Measurements from ENCODE around the gene RAB40A.
"Not testable (repeated sequence)": the region's sequence is repeated elsewhere in the genome, so short reads cannot be mapped to it uniquely, and the experiment has no call there.

RAB40A gene

DNA sequence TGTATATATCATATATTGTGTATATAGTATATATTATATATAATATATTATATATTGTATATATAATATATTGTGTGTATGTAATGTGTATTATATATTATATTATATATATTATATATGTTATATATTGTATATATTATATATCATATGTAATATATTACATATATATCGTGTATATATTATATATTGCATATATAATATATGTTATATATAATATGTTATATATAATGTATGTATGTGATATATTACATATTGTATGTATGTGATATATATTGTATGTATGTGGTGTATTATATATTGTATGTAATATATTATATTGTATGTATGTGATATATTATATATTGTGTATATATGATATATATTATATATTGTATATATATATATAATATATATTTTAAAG lies 30.5 kb downstream of the RAB40A start:
- Histone ChIP-seq H3K4me3 (ENCODE audit: low read depth, low read length) (no peak overlapping the region), H3K9me3 (ENCODE audit: control insufficient read depth, insufficient read depth, low read length) (no peaks in the 10 kb centered on the region), H3K9ac (ENCODE audit: low read depth, low read length) (no peak overlapping the region), H3K36me3 (ENCODE audit: control insufficient read depth, insufficient read depth, low read length) (no peaks in the 10 kb centered on the region), H3K27me3 (ENCODE audit: control insufficient read depth, insufficient read depth, low read length) (no peaks in the 10 kb centered on the region), H3K4me1 (ENCODE audit: control insufficient read depth, insufficient read depth, low read length) (no peaks in the 10 kb centered on the region)

DNA sequence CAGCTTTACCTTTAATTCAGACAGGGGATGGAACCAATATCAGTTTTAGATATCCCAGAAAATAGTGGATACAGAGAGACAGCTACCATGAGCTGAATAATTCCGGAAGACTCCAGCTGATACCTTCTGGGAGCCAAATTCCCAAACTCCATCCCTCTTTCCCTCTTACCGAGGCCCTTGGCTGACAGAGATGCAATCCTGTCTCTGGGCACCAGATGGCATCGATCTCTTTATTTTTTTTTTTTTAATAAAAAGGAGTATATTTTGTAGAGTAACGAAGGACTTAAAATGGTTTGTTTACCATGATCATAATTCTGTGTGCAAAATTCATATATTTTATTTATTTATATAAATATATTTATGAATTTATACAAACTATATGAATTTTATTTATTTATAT lies 31.0 kb downstream of the RAB40A start:
- Histone ChIP-seq H3K9me3 (ENCODE audit: control insufficient read depth, insufficient read depth, low read length) (no peaks in the 10 kb centered on the region), H3K27me3 (ENCODE audit: control insufficient read depth, insufficient read depth, low read length) (no peaks in the 10 kb centered on the region), H3K4me3 (ENCODE audit: low read depth, low read length) (no peak overlapping the region), H3K36me3 (ENCODE audit: control insufficient read depth, insufficient read depth, low read length) (no peaks in the 10 kb centered on the region), H3K4me1 (ENCODE audit: control insufficient read depth, insufficient read depth, low read length) (no peaks in the 10 kb centered on the region), H3K9ac (ENCODE audit: low read depth, low read length) (no peak overlapping the region)

DNA sequence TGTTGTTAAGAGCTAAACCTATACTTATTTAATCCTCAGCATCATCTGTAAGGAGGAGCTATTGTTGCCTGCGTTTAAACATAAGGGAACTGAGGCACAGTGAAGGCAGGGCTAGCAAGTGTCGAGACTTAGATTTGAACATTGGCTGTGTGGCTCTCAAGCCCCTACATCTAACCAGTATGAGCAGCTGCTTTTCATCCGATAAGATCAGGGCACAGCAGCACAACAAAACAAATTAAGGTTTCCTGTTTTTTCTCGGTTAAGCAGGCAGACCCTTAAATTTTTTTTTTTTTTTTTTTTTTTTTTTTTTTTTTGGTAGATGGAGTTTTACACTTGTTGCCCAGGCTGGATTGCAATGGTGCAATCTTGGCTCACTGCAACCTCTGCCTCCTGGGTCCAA lies 35.6 kb downstream of the RAB40A start:
- Histone ChIP-seq H3K27me3 (ENCODE audit: control insufficient read depth, insufficient read depth, low read length) (no peaks in the 10 kb centered on the region), H3K36me3 (ENCODE audit: control insufficient read depth, insufficient read depth, low read length) (no peaks in the 10 kb centered on the region), H3K4me3 (ENCODE audit: low read depth, low read length) (no peak overlapping the region), H3K4me1 (ENCODE audit: control insufficient read depth, insufficient read depth, low read length) (no peaks in the 10 kb centered on the region), H3K9ac (ENCODE audit: low read depth, low read length) (no peak overlapping the region), H3K9me3 (ENCODE audit: control insufficient read depth, insufficient read depth, low read length) (no peaks in the 10 kb centered on the region)

DNA sequence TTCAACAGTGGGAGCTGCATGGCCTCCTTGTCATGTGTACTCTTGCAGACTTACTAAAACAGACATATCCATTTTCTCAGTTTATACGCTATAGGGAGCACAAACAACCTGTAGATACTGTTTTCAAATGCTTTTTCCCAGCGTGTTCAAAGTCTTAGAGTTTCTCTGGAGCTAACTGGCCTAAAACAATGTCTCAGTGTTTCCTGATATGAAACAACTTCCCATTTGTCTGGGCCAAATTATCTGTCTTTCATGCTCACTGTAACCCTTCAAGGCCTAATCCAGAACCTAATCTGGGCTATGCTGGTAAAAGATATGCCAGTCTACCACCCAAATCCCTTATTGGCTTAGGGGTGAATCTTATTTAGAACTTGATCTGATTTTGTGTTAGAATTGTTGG lies 38.8 kb downstream of the RAB40A start:
- H3K4me3 ChIP-seq (ENCODE audit: low read depth, low read length): no peak overlapping the region
- H3K9ac ChIP-seq (ENCODE audit: low read depth, low read length): no peak overlapping the region
- H3K4me1 ChIP-seq (ENCODE audit: control insufficient read depth, insufficient read depth, low read length): no peaks in the 10 kb centered on the region
- H3K36me3 ChIP-seq (ENCODE audit: control insufficient read depth, insufficient read depth, low read length): no peaks in the 10 kb centered on the region
- no peaks in the 10 kb centered on the region for H3K27me3 ChIP-seq (ENCODE audit: control insufficient read depth, insufficient read depth, low read length)
- H3K9me3 ChIP-seq (ENCODE audit: control insufficient read depth, insufficient read depth, low read length): no peaks in the 10 kb centered on the region

DNA sequence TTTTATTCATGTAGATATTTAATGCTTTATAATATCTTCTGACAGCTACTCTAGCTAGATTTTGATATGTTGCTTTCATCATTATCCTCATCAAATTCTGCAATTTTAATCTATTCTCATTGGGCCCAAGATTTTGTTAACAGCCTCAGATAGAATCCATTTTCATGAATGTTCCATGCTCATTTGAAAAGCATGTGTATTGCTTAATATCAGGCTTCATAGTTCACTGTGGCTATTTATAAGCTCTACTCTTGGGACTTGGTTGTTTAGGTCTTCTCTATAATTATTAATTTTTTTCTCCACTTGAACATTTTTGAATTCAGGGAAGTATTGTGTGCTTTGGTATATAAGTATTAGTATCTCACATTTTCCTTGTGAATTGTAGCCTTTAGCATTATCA lies 41.8 kb downstream of the RAB40A start:
- no peak overlapping the region for H3K9ac ChIP-seq (ENCODE audit: low read depth, low read length)
- no peaks in the 10 kb centered on the region for H3K4me1 ChIP-seq (ENCODE audit: control insufficient read depth, insufficient read depth, low read length)
- no peaks in the 10 kb centered on the region for H3K36me3 ChIP-seq (ENCODE audit: control insufficient read depth, insufficient read depth, low read length)
- H3K9me3 ChIP-seq (ENCODE audit: control insufficient read depth, insufficient read depth, low read length): no peaks in the 10 kb centered on the region
- H3K4me3 ChIP-seq (ENCODE audit: low read depth, low read length): no peak overlapping the region
- H3K27me3 ChIP-seq (ENCODE audit: control insufficient read depth, insufficient read depth, low read length): no peaks in the 10 kb centered on the region

DNA sequence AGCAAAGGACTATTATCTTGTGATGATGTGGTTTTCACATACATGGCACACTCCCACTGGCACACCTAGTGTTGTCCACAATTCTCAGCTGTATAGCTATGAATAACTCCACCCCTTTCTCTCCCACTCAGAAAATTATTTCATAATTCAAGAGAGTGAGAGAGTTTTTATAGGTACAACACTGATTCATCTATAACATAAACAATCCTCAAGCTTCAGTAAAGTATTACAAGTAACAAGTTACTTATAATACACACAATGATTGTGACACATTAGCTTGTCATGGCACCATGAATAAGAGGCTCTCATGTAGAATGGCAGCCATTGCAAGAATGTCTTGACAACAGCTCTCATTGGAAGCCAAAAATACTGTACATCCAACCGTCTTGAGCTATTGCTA lies 43.9 kb downstream of the RAB40A start:
- H3K9ac ChIP-seq (ENCODE audit: low read depth, low read length): no peak overlapping the region
- H3K9me3 ChIP-seq (ENCODE audit: control insufficient read depth, insufficient read depth, low read length): no peaks in the 10 kb centered on the region
- no peaks in the 10 kb centered on the region for H3K27me3 ChIP-seq (ENCODE audit: control insufficient read depth, insufficient read depth, low read length)
- no peaks in the 10 kb centered on the region for H3K4me1 ChIP-seq (ENCODE audit: control insufficient read depth, insufficient read depth, low read length)
- H3K36me3 ChIP-seq (ENCODE audit: control insufficient read depth, insufficient read depth, low read length): no peaks in the 10 kb centered on the region
- no peak overlapping the region for H3K4me3 ChIP-seq (ENCODE audit: low read depth, low read length)

DNA sequence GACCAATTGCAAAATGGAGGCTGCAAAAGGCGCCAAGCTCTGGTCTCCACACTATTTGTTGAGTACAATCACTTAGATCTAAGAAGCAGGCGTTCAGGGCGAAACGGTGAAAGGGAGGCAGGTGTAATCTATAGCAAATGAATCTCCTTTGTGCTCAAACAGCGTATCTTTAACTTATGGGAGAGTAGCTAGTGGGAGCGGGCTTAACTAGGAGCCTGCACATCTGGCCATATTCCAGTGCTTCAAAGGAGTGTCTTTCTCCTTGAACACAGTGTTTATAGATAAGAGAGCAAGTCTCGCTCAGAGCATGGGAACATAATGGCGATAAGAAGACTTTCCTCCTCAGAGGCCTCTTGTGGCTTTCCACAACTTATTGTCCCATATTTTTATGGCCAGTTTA lies 49.3 kb downstream of the RAB40A start:
- not testable (repeated sequence) for H3K4me1 ChIP-seq (ENCODE audit: control insufficient read depth, insufficient read depth, low read length); H3K9me3 ChIP-seq (ENCODE audit: control insufficient read depth, insufficient read depth, low read length); H3K36me3 ChIP-seq (ENCODE audit: control insufficient read depth, insufficient read depth, low read length); H3K9ac ChIP-seq (ENCODE audit: low read depth, low read length); H3K27me3 ChIP-seq (ENCODE audit: control insufficient read depth, insufficient read depth, low read length); H3K4me3 ChIP-seq (ENCODE audit: low read depth, low read length)

DNA sequence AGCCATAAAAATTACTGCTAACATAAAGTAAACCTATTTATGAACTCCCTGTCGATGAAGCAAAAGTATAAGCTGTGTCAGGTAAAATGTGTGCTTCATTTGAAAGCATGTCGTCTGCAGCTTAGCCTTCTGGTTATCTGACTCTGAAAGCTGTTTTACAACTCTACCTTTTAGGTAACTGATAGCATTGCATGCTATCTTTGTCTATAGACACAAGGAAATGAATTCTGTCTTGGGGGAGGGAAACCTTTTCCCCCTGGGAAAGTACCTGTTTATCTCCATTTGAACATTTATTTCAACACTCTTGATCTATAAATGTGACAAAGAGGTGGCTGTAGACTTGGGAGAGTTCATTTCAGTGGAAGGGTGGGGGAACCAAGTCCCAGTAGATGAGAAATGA lies 51.4 kb downstream of the RAB40A start:
- Histone ChIP-seq H3K9me3 (ENCODE audit: control insufficient read depth, insufficient read depth, low read length) (no peaks in the 10 kb centered on the region), H3K4me1 (ENCODE audit: control insufficient read depth, insufficient read depth, low read length) (peaks cover 10% of the 10 kb centered on the region), H3K36me3 (ENCODE audit: control insufficient read depth, insufficient read depth, low read length) (no peaks in the 10 kb centered on the region)

DNA sequence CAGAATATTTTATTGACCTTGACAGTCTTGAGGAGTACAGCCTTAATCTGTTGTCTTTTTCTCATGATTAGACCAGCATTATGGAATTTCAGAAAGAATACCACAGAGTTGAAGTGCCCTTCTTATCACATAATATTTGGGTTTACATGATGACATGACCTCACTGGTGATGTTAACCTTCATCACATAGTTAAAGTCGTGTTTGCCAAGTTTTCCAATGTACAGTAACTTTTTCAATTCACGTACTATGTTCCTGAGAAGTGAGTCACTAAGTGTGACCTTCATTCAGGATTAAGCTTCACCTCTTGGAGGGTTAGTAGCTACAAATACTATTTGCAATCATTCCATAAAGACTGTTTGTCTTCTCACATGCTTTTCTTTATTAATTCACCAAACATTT lies 52.1 kb downstream of the RAB40A start:
- H3K9me3 ChIP-seq (ENCODE audit: control insufficient read depth, insufficient read depth, low read length): no peaks in the 10 kb centered on the region
- peaks cover 10% of the 10 kb centered on the region for H3K4me1 ChIP-seq (ENCODE audit: control insufficient read depth, insufficient read depth, low read length)
- no peaks in the 10 kb centered on the region for H3K27me3 ChIP-seq (ENCODE audit: control insufficient read depth, insufficient read depth, low read length)
- H3K36me3 ChIP-seq (ENCODE audit: control insufficient read depth, insufficient read depth, low read length): no peaks in the 10 kb centered on the region
- H3K4me3 ChIP-seq (ENCODE audit: low read depth, low read length): no peak overlapping the region
- H3K9ac ChIP-seq (ENCODE audit: low read depth, low read length): no peak overlapping the region

More for the DNA sequence above, 51.4 kb downstream of the RAB40A start:
- H3K4me3 ChIP-seq (ENCODE audit: low read depth, low read length): no peak overlapping the region
- no peaks in the 10 kb centered on the region for H3K27me3 ChIP-seq (ENCODE audit: control insufficient read depth, insufficient read depth, low read length)
- H3K9ac ChIP-seq (ENCODE audit: low read depth, low read length): no peak overlapping the region

DNA sequence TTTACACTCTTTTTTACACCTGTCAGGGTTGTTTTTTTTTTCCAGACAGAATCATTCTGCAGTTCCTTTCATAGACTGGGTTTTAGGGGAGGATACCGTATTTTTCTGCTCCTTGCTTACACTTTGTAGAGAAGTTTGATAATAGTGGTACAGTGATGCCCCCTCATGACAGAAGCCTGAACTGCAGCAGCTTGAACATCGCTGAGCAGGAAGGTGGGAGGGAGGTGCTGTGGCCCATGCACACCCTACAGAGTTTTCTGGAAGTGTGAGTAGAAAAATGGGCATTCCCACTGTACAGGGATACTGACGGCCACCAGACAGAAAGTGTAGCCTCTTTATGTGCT lies 54.5 kb downstream of the RAB40A start:
- Histone ChIP-seq H3K9ac (ENCODE audit: low read depth, low read length) (no peak overlapping the region), H3K36me3 (ENCODE audit: control insufficient read depth, insufficient read depth, low read length) (no peaks in the 10 kb centered on the region), H3K4me3 (ENCODE audit: low read depth, low read length) (peak overlapping the region; percentile 27), H3K9me3 (ENCODE audit: control insufficient read depth, insufficient read depth, low read length) (no peaks in the 10 kb centered on the region), H3K4me1 (ENCODE audit: control insufficient read depth, insufficient read depth, low read length) (peaks cover 10% of the 10 kb centered on the region), H3K27me3 (ENCODE audit: control insufficient read depth, insufficient read depth, low read length) (no peaks in the 10 kb centered on the region)

DNA sequence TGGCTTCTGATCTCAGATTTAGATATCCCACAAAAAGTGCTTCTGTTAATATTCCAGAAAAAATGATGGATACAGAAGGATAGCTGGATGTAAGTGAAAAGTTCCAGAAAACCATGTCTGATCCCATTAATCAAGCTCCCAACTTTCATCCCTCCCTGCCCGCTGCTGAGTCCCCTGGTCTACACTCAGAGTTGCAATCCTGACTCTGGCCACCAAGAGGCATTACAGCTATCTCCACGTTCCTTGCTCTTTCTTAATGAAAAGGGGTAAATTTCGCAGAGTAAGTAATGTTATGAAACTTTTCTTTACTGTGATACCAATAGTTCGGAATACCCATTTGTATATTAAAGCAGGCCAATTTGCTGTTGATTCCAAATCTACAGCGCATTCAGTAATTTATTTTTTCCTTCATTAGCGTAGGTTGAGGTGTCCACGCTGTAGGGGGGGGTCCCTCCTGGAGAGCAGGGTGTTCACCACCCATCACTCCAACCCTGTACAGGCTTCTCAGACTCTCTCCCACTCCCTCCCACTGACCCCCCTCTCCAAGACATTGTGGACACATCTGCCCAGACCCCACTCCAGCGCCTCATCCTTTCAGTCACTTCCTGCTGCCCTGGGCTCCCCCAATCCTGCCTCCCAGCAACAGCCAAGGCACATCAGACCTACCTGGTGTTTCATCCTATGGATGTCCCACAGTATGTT lies 55.1 kb downstream of the RAB40A start:
- Histone ChIP-seq H3K36me3 (ENCODE audit: control insufficient read depth, insufficient read depth, low read length) (no peaks in the 10 kb centered on the region), H3K4me1 (ENCODE audit: control insufficient read depth, insufficient read depth, low read length) (peaks cover 10% of the 10 kb centered on the region), H3K9me3 (ENCODE audit: control insufficient read depth, insufficient read depth, low read length) (no peaks in the 10 kb centered on the region), H3K4me3 (ENCODE audit: low read depth, low read length) (peak overlapping the region; percentile 27), H3K27me3 (ENCODE audit: control insufficient read depth, insufficient read depth, low read length) (no peaks in the 10 kb centered on the region), H3K9ac (ENCODE audit: low read depth, low read length) (no peak overlapping the region)

DNA sequence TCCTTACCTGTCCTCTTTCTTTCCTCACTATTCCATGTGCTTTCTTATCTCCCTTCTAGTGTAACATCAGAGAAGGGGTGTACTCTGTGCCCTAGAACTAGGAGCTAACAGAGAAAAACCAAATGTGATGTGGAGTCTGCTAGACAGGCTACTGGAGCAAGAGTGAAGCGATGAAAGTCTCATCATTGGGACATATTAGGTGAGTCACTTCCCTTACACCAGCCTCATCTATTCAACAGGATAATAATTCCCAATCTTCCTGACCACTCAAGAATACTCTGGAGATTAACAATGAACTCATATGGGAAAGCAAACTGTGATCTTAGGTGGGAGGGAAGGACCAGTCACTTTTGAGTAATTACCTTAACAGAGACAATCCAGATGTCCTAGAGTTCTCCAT lies 58.1 kb downstream of the RAB40A start:
- Histone ChIP-seq H3K9ac (ENCODE audit: low read depth, low read length) (no peak overlapping the region), H3K27me3 (ENCODE audit: control insufficient read depth, insufficient read depth, low read length) (no peaks in the 10 kb centered on the region), H3K9me3 (ENCODE audit: control insufficient read depth, insufficient read depth, low read length) (no peaks in the 10 kb centered on the region), H3K4me3 (ENCODE audit: low read depth, low read length) (no peak overlapping the region), H3K36me3 (ENCODE audit: control insufficient read depth, insufficient read depth, low read length) (no peaks in the 10 kb centered on the region), H3K4me1 (ENCODE audit: control insufficient read depth, insufficient read depth, low read length) (peaks cover 10% of the 10 kb centered on the region)

All from iPS-15b (cell line).